WTC11 (cell line): ENCODE data around the gene SH3PXD2A. TPM values are rescaled to one million over a fixed set of nuclear protein-coding genes. Genes with fewer than 3 reads are reported as not detected.

Source experiments
- ATAC-seq: fragments of 200-7000 bp; cut with Tn5 transposase; 2 replicates; pipeline ENCODE4 v1.10.0; 2021; ENCODE audit warnings: mild to moderate bottlenecking, moderate library complexity
- CTCF ChIA-PET: fragments of 300-600 bp; sonication (Branson Sonifier 250); formaldehyde crosslinking; loops from one replicate; lab custom pipeline; 2021; ENCODE audit warnings: antibody characterized with exemption; lab: Charles Lee
- POLR2A ChIA-PET: fragments of 350-600 bp; sonication (Branson Sonifier 250); formaldehyde crosslinking; loops from one replicate; lab custom pipeline; 2021; ENCODE audit warnings: antibody characterized with exemption; lab: Charles Lee
- DNase-seq: peaks from one replicate; pipeline ENCODE4 v3.0.0; 2021; ENCODE audit warnings: low spot score
- H3K27ac Mint-ChIP-seq: 2 replicates; pipeline ENCODE4 v1.8.0; 2021; ENCODE audit warnings: mixed read lengths
- H3K27me3 Mint-ChIP-seq: 2 replicates; pipeline ENCODE4 v1.8.0; 2021; ENCODE audit warnings: low read depth, mild to moderate bottlenecking, moderate library complexity, mixed read lengths
- H3K36me3 Mint-ChIP-seq: 2 replicates; pipeline ENCODE4 v1.8.0; 2021; ENCODE audit warnings: mixed read lengths
- H3K4me1 Mint-ChIP-seq: 2 replicates; pipeline ENCODE4 v1.8.0; 2022; ENCODE audit warnings: mixed read lengths
- H3K4me3 Mint-ChIP-seq: 2 replicates; pipeline ENCODE4 v1.8.0; 2021; ENCODE audit warnings: mild to moderate bottlenecking, moderate library complexity, mixed read lengths
- H3K9me3 Mint-ChIP-seq: 2 replicates; pipeline ENCODE4 v1.8.0; 2021; ENCODE audit warnings: mixed read lengths
- CBFB ChIP-seq: sonication (generic); formaldehyde crosslinking; IDR thresholded peaks from 2 replicates; pipeline ENCODE4 v1.8.1; 2022; ENCODE audit warnings: mild to moderate bottlenecking, low read depth, missing genetic modification reagents
- CREB1 ChIP-seq: sonication (generic); formaldehyde crosslinking; IDR thresholded peaks from 2 replicates; pipeline ENCODE4 v1.8.0; 2023; ENCODE audit warnings: mild to moderate bottlenecking, missing genetic modification reagents
- EMX1 ChIP-seq: fragments of 250-450 bp; sonication (Bioruptor Pico); IDR thresholded peaks from 2 replicates; pipeline ENCODE4 v1.8.0; 2021; ENCODE audit warnings: mild to moderate bottlenecking
- GRHL2 ChIP-seq: fragments of 250-450 bp; sonication (Bioruptor Pico); IDR thresholded peaks from 2 replicates; pipeline ENCODE4 v1.8.0; 2022; ENCODE audit warnings: mild to moderate bottlenecking, moderate library complexity; ENCODE audit not compliant: insufficient replicate concordance, severe bottlenecking
- GTF2I ChIP-seq: fragments of 250-450 bp; sonication (Bioruptor Pico); conservative IDR thresholded peaks from 2 replicates; pipeline ENCODE4 v1.4.0; 2021; ENCODE audit warnings: mild to moderate bottlenecking
- JAZF1 ChIP-seq: fragments of 250-450 bp; sonication (Bioruptor Pico); IDR thresholded peaks from 2 replicates; pipeline ENCODE4 v1.9.0; 2021; ENCODE audit warnings: moderate library complexity, mild to moderate bottlenecking, inconsistent platforms
- NFE2L1 ChIP-seq: sonication (generic); formaldehyde crosslinking; IDR thresholded peaks from 2 replicates; pipeline ENCODE4 v1.8.1; 2023; ENCODE audit warnings: missing genetic modification reagents
- OVOL2 ChIP-seq: fragments of 250-450 bp; sonication (Bioruptor Pico); IDR thresholded peaks from 2 replicates; pipeline ENCODE4 v1.9.0; 2021; ENCODE audit warnings: mild to moderate bottlenecking, borderline replicate concordance
- TEAD1 ChIP-seq: sonication (generic); formaldehyde crosslinking; IDR thresholded peaks from 2 replicates; pipeline ENCODE4 v1.8.0; 2022; ENCODE audit warnings: mild to moderate bottlenecking, missing genetic modification reagents
- TEAD4 ChIP-seq: sonication (generic); formaldehyde crosslinking; IDR thresholded peaks from 2 replicates; pipeline ENCODE4 v1.8.0; 2022; ENCODE audit warnings: mild to moderate bottlenecking, missing genetic modification reagents
- ZNF423 ChIP-seq: fragments of 250-450 bp; sonication (Bioruptor Pico); IDR thresholded peaks from 2 replicates; pipeline ENCODE4 v2.1.2; 2022; ENCODE audit warnings: mild to moderate bottlenecking, moderate library complexity
- total RNA-seq: library from RNA; stranded (reverse); gene quantifications from 3 replicates; pipeline ENCODE4 v1.2.3, GENCODE V29; 2021
- TF ChIP-seq, protein P1 (sequence below): sonication (generic); formaldehyde crosslinking; IDR thresholded peaks from 2 replicates; pipeline ENCODE4 v1.8.0; 2023; ENCODE audit warnings: missing genetic modification reagents
- TF ChIP-seq, protein P2 (sequence below): sonication (generic); formaldehyde crosslinking; IDR thresholded peaks from 2 replicates; pipeline ENCODE4 v1.8.1; 2023; ENCODE audit warnings: mild to moderate bottlenecking, moderate library complexity, missing genetic modification reagents
- TF ChIP-seq, protein P3 (sequence below): fragments of 250-450 bp; sonication (Bioruptor Pico); IDR thresholded peaks from 2 replicates; pipeline ENCODE4 v2.1.2; 2022; ENCODE audit warnings: mild to moderate bottlenecking, moderate library complexity
- TF ChIP-seq, protein P4 (sequence below): fragments of 250-450 bp; sonication (Bioruptor Pico); IDR thresholded peaks from 2 replicates; pipeline ENCODE4 v1.9.0; 2021; ENCODE audit warnings: moderate library complexity, mild to moderate bottlenecking, inconsistent platforms, borderline replicate concordance
- TF ChIP-seq, protein P5 (sequence below): sonication (generic); formaldehyde crosslinking; IDR thresholded peaks from 2 replicates; pipeline ENCODE4 v1.8.1; 2022; ENCODE audit warnings: low read depth, mild to moderate bottlenecking, moderate library complexity, missing genetic modification reagents, borderline replicate concordance

SH3PXD2A gene
- total RNA-seq, 1 experiment from 2014 or later = 15.7 TPM

DNA sequence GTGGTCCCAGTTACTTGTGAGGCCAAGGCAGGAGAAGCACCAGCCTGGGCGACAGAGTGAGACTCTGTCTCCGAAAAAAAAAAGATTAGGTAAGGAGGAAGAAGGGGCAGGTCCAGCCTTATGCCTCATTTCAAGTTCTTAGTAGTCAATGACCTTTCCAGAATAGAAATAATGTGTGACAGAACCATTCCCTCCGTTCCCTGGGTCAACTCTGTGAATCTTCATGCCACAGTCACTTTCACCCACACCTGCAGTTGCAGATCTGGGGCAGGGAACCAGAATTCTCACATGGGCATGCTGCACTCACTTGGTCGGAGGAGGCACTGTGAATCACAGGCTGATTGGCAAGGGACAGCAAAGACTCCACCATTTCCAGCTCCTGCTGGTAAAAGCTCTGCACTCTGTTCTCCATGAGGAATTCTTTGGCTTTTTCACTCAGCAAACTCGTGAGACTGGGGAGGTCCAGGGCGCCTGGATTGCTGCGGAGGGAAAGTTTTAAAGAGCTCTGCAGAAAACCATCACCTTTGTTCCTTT, 41.9 kb upstream of the SH3PXD2A start (continued):
- no peak for TF ChIP-seq TEAD1 (CRISPR knock-in tag)
- TF ChIP-seq NFE2L1 (CRISPR knock-in tag) = no peak
- TF ChIP-seq TEAD4 = no peak
- no peak for TF ChIP-seq GRHL2 (CRISPR knock-in tag)
- TF ChIP-seq EMX1 (CRISPR knock-in tag) = no peak
- TF ChIP-seq CBFB (CRISPR knock-in tag) = no peak
- TF ChIP-seq, protein P1, sequence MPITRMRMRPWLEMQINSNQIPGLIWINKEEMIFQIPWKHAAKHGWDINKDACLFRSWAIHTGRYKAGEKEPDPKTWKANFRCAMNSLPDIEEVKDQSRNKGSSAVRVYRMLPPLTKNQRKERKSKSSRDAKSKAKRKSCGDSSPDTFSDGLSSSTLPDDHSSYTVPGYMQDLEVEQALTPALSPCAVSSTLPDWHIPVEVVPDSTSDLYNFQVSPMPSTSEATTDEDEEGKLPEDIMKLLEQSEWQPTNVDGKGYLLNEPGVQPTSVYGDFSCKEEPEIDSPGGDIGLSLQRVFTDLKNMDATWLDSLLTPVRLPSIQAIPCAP (CRISPR knock-in tag) = no peak
- TF ChIP-seq GTF2I = no peak
- no peak for TF ChIP-seq JAZF1 (CRISPR knock-in tag)

DNA sequence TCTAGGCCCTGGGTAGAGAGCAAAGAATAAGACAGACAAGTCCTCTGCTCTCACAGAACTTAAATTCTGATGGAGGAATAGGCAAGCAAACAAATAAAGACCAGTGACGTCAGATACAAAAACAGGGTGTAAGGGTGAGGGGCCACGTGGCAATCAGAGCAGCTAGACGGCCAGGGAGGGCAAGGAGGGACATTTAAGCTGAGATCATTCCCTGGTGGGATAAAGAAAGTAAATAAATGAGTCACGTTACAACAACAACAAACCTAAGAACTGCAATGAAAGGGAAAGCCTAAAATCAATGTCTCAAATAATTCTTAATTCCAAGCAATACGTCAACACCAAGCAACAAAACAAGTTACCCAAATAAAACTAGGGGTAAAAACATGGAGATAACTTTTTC, 40.8 kb upstream of the SH3PXD2A start:
- CTCF ChIA-PET = no interaction called here
- ATAC-seq (no peak), DNase-seq (no peak)
- Mint-ChIP-seq H3K36me3 (peaks cover 10% of the 10 kb centered on the region), H3K27ac (0 out of 2 replicates have a peak overlapping the region, but pooled peaks have one; percentile 3), H3K27me3 (no peaks in the 10 kb centered on the region), H3K4me3 (no peak overlapping the region), H3K9me3 (no peaks in the 10 kb centered on the region), H3K4me1 (peaks cover 4% of the 10 kb centered on the region; the same call in 1 of the 2 replicates)
- POLR2A ChIA-PET = no interaction called here
- TF ChIP-seq, protein P2, sequence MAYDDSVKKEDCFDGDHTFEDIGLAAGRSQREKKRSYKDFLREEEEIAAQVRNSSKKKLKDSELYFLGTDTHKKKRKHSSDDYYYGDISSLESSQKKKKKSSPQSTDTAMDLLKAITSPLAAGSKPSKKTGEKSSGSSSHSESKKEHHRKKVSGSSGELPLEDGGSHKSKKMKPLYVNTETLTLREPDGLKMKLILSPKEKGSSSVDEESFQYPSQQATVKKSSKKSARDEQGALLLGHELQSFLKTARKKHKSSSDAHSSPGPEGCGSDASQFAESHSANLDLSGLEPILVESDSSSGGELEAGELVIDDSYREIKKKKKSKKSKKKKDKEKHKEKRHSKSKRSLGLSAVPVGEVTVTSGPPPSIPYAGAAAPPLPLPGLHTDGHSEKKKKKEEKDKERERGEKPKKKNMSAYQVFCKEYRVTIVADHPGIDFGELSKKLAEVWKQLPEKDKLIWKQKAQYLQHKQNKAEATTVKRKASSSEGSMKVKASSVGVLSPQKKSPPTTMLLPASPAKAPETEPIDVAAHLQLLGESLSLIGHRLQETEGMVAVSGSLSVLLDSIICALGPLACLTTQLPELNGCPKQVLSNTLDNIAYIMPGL (CRISPR knock-in tag) = no peak
- TF ChIP-seq, protein P3, sequence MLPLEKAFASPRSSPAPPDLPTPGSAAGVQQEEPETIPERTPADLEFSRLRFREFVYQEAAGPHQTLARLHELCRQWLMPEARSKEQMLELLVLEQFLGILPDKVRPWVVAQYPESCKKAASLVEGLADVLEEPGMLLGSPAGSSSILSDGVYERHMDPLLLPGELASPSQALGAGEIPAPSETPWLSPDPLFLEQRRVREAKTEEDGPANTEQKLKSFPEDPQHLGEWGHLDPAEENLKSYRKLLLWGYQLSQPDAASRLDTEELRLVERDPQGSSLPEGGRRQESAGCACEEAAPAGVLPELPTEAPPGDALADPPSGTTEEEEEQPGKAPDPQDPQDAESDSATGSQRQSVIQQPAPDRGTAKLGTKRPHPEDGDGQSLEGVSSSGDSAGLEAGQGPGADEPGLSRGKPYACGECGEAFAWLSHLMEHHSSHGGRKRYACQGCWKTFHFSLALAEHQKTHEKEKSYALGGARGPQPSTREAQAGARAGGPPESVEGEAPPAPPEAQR (CRISPR knock-in tag) = no peak
- TF ChIP-seq CREB1 (CRISPR knock-in tag) (no peak), OVOL2 (CRISPR knock-in tag) (no peak), TEAD4 (no peak)
- TF ChIP-seq, protein P4, sequence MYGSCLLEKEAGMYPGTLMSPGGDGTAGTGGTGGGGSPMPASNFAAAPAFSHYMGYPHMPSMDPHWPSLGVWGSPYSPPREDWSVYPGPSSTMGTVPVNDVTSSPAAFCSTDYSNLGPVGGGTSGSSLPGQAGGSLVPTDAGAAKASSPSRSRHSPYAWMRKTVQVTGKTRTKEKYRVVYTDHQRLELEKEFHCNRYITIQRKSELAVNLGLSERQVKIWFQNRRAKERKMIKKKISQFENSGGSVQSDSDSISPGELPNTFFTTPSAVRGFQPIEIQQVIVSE = no peak

DNA sequence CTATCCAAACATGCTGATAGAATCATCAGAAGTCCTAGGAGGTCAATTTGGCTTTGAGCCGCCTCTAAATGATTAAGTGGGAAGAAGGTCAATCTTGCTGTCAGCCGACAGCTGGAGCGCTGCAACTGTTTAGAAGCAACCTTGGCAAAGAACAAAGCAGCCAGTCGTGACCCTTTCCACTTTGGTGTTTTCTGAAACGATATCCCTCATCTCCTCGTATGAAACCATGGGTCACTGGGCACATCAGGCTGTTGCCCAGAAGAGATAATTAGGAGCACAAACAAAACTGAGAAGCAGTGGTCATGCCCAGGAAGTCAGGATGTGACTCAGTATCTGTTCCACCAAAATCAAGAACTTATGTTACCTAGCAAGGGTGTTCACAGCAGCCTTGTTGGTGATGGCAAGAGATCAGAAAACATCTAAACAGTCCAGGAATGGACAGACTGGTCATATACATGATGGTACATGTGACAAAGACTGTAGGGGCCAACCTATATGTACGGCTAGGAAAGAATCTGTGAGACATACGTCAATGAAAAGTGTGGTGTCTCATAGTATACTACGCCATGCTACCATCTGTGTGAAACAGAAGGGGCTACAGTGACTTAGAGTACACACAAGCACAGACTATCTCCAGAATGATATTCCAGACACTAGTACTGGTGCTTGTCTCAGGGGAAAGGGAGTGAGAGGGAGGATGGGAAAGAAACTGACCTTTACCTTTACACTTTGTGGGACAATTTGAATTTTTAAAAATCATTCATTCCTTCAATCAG, 40.2 kb upstream of the SH3PXD2A start:
- H3K9me3 Mint-ChIP-seq = no peaks in the 10 kb centered on the region
- no peak for ATAC-seq
- peaks cover 10% of the 10 kb centered on the region for H3K36me3 Mint-ChIP-seq
- H3K27me3 Mint-ChIP-seq = no peaks in the 10 kb centered on the region
- no peak overlapping the region for H3K4me3 Mint-ChIP-seq
- DNase-seq = no peak
- TF ChIP-seq, protein P4 = no peak
- no peak for TF ChIP-seq ZNF423 (CRISPR knock-in tag)
- TF ChIP-seq, protein P5, sequence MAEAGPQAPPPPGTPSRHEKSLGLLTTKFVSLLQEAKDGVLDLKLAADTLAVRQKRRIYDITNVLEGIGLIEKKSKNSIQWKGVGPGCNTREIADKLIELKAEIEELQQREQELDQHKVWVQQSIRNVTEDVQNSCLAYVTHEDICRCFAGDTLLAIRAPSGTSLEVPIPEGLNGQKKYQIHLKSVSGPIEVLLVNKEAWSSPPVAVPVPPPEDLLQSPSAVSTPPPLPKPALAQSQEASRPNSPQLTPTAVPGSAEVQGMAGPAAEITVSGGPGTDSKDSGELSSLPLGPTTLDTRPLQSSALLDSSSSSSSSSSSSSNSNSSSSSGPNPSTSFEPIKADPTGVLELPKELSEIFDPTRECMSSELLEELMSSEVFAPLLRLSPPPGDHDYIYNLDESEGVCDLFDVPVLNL (CRISPR knock-in tag) = no peak
- H3K27ac Mint-ChIP-seq = no peak overlapping the region
- ChIA-PET POLR2A (no interaction called here), CTCF (interaction anchor here (0.6 kb wide), 1 partner anchor 10 kb away, joined by 3 read pairs; no protein-coding TSS in a partner anchor)
- H3K4me1 Mint-ChIP-seq = peaks cover 4% of the 10 kb centered on the region; the same call in 1 of the 2 replicates
